Stomach (tissue), 4 donors: ENCODE data around the gene SDK2.

Experiments
- EP300 ChIP-seq: sonication (generic); formaldehyde crosslinking; IDR thresholded peaks from one replicate; pipeline ENCODE4 v1.6.1; 2017; ENCODE audit warnings: antibody characterized with exemption
- POLR2A ChIP-seq, 4 donors: fragments of 450-650 bp; IDR thresholded peaks; one replicate each; pipeline ENCODE4 v1.6.1; 2016; ENCODE audit warnings: antibody characterized with exemption in 4 of 4, control low read depth in 2 of 4, mild to moderate bottlenecking in 1 of 4, moderate library complexity in 1 of 4
- POLR2AphosphoS5 ChIP-seq, 3 donors: sonication (generic); formaldehyde crosslinking; IDR thresholded peaks; one replicate each; pipeline ENCODE4 v1.6.1; 2016; ENCODE audit warnings: antibody characterized with exemption in 3 of 3
- TF ChIP-seq, protein P1 (sequence below), 7 experiments: fragments of 450-650 bp in 4 of 7; fragments of 200-600 bp in 3 of 7; sonication (generic) in 3 of 7; IDR thresholded peaks; one replicate each; pipeline ENCODE4 v1.5.1; 2016 to 2019; ENCODE audit warnings: antibody characterized with exemption in 7 of 7, control low read depth in 2 of 7, mild to moderate bottlenecking in 1 of 7

DNA sequence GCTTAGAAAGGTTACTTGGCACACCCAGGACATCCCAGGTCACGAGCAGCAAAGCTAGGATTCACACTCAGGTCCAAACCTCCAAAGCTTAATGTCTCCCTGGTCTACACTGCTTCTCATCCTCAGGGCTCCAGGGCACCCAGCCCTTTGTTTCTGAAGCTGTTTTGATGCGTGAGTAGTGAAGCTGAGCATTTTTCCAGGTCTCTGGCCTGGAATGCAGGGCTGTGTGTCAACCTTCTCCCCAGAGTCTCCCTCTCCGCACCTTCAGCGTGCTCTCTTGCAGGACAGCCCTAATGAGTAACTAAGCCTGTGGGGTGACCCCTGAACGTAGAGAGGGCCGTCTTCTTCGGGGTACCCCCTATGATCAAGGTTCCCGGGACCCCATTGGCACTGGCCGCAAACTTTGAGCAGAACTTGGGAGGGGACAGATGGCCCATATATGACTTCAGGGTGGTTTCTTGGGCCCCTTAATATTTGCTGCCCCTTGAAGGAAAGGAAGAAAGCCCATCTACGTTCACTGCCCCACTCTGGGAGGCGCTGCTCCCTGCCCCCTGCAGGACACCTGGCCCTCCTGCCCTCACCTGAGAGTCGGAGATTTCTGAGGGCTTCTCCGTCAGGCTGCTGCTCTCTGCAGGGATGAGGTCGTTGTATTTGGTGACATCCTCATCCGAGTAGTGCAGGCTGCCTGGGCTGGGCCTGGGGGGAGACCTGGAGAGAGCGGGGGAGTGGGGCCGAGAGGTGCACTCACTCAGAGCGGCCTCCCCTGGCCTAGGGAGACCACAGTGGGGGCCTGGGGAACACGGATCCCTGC, 296.0 kb downstream of the SDK2 start:
- TF ChIP-seq, protein P1, sequence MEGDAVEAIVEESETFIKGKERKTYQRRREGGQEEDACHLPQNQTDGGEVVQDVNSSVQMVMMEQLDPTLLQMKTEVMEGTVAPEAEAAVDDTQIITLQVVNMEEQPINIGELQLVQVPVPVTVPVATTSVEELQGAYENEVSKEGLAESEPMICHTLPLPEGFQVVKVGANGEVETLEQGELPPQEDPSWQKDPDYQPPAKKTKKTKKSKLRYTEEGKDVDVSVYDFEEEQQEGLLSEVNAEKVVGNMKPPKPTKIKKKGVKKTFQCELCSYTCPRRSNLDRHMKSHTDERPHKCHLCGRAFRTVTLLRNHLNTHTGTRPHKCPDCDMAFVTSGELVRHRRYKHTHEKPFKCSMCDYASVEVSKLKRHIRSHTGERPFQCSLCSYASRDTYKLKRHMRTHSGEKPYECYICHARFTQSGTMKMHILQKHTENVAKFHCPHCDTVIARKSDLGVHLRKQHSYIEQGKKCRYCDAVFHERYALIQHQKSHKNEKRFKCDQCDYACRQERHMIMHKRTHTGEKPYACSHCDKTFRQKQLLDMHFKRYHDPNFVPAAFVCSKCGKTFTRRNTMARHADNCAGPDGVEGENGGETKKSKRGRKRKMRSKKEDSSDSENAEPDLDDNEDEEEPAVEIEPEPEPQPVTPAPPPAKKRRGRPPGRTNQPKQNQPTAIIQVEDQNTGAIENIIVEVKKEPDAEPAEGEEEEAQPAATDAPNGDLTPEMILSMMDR (IDR thresholded peaks at IDR 0.05) = no peak
- TF ChIP-seq POLR2A (IDR thresholded peaks at IDR 0.05) = no peak
- TF ChIP-seq EP300 = no peak
- TF ChIP-seq POLR2AphosphoS5 (IDR thresholded peaks at IDR 0.05) = no peak
